HEK293 (cell line): ENCODE results near the gene KDM2B.

Experiments used
- CTCF ChIP-seq: fragments of 450-650 bp; formaldehyde crosslinking; IDR thresholded peaks from 2 replicates; pipeline ENCODE4 v1.5.1; 2016; ENCODE audit warnings: missing biosample characterization, missing genetic modification characterization
- FEZF1 ChIP-seq: fragments of 450-650 bp; formaldehyde crosslinking; IDR thresholded peaks from 2 replicates; pipeline ENCODE4 v1.5.1; 2016; ENCODE audit warnings: missing biosample characterization, missing genetic modification characterization
- GLI2 ChIP-seq: fragments of 450-650 bp; formaldehyde crosslinking; IDR thresholded peaks from 2 replicates; pipeline ENCODE4; 2017; ENCODE audit warnings: missing biosample characterization, missing genetic modification characterization, low read depth, borderline replicate concordance
- HOXC10 ChIP-seq: sonication (generic); formaldehyde crosslinking; IDR thresholded peaks from 2 replicates; pipeline ENCODE4 v1.8.1; 2023; ENCODE audit warnings: mild to moderate bottlenecking, missing genetic modification reagents
- KLF7 ChIP-seq: fragments of 450-650 bp; formaldehyde crosslinking; IDR thresholded peaks from 2 replicates; pipeline ENCODE4 v1.5.1; 2016; ENCODE audit warnings: missing biosample characterization, missing genetic modification characterization, borderline replicate concordance
- MYNN ChIP-seq: fragments of 450-650 bp; formaldehyde crosslinking; IDR thresholded peaks from 2 replicates; pipeline ENCODE4 v1.5.1; 2016; ENCODE audit warnings: missing biosample characterization, missing genetic modification characterization, borderline replicate concordance
- REST ChIP-seq: fragments of 450-650 bp; formaldehyde crosslinking; IDR thresholded peaks from 2 replicates; pipeline ENCODE4 v1.5.1; 2016; ENCODE audit warnings: missing biosample characterization, missing genetic modification characterization
- SALL2 ChIP-seq: fragments of 450-650 bp; formaldehyde crosslinking; IDR thresholded peaks from 2 replicates; pipeline ENCODE4 v1.5.0; 2017; ENCODE audit warnings: missing biosample characterization, mild to moderate bottlenecking, missing genetic modification characterization, borderline replicate concordance
- ZNF146 ChIP-seq: fragments of 450-650 bp; formaldehyde crosslinking; IDR thresholded peaks from 2 replicates; pipeline ENCODE4 v1.5.1; 2016; ENCODE audit warnings: missing biosample characterization, missing genetic modification characterization
- ZNF175 ChIP-seq: fragments of 450-650 bp; formaldehyde crosslinking; IDR thresholded peaks from 2 replicates; pipeline ENCODE4 v1.5.1; 2016; ENCODE audit warnings: missing biosample characterization, missing genetic modification characterization
- ZNF571 ChIP-seq: fragments of 450-650 bp; formaldehyde crosslinking; IDR thresholded peaks from 2 replicates; pipeline ENCODE4 v1.5.0; 2017; ENCODE audit warnings: missing biosample characterization, missing genetic modification characterization
- ZNF777 ChIP-seq: fragments of 450-650 bp; formaldehyde crosslinking; IDR thresholded peaks from 2 replicates; pipeline ENCODE4 v1.5.1; 2017; ENCODE audit warnings: missing biosample characterization, missing genetic modification characterization, borderline replicate concordance
- ZSCAN18 ChIP-seq: fragments of 450-650 bp; formaldehyde crosslinking; IDR thresholded peaks from 2 replicates; pipeline ENCODE4 v1.5.1; 2016; ENCODE audit warnings: missing biosample characterization, missing genetic modification characterization
- ZSCAN30 ChIP-seq: fragments of 450-650 bp; IDR thresholded peaks from 2 replicates; pipeline ENCODE4 v1.5.1; 2018; ENCODE audit warnings: missing biosample characterization, mild to moderate bottlenecking, missing genetic modification characterization, moderate library complexity

- TF ChIP-seq ZSCAN18 (tag by site-specific recombination) (no peak), ZNF175 (tag by site-specific recombination) (no peak), CTCF (tag by site-specific recombination) (no peak), GLI2 (tag by site-specific recombination) (no peak), KLF7 (tag by site-specific recombination) (no peak), ZSCAN30 (tag by site-specific recombination) (no peak), ZNF571 (no peak), SALL2 (tag by site-specific recombination) (no peak), ZNF146 (tag by site-specific recombination) (no peak), MYNN (tag by site-specific recombination) (no peak), FEZF1 (no peak), REST (tag by site-specific recombination) (no peak), HOXC10 (CRISPR knock-in tag) (no peak), ZNF777 (tag by site-specific recombination) (no peak)
Measured at GRCh38 chr12:121453629-121454028, 127.2 kb downstream of the KDM2B start.
